ENCODE results near the gene UTP18. TPM values are rescaled to one million over a fixed set of nuclear protein-coding genes. Genes with fewer than 3 reads are reported as not detected.

Gene UTP18
- total and polyA plus RNA-seq, 2 of the 8 experiments (the other 6 are each of a cell fraction or from before 2014, with no cell fraction given): 17.9 to 85.7 TPM

DNA sequence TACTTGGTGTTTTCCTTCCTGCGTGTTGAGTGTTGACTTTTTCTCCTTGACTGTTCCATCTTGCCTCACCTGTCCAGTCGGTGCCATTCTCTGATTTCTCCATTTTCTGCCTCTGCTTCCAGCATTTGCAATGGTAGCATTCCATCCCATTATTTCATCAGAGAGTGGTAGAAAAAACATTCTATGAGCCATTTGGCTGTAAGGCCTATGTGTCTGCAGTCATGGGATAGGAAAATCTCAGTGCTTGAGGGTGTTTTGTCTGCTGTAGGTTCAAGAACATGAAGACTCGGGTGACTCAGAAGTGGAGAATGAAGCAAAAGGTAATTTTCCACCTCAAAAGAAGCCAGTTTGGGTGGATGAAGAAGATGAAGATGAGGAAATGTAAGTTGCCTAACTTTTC lies 2.7 kb downstream of the UTP18 start:
- Histone ChIP-seq H2AK5ac (ENCODE audit: low read depth, low read length) (no peak overlapping the region), H2BK15ac (ENCODE audit: low read length) (no peak overlapping the region), H3K79me1 (ENCODE audit: low read depth, low read length) (peaks cover 14% of the 10 kb centered on the region; the same call in 1 of the 2 replicates), H3K27ac (ENCODE audit: low read depth, low read length) (no peak overlapping the region), H4K5ac (ENCODE audit: insufficient read length, low read depth, low read length) (no peak overlapping the region), H3K9ac (replicated peaks in 1 of 4; ENCODE audit: extremely low read depth in 1 of 4, low read depth in 3 of 4, low read length in 3 of 4) (no peak overlapping the region), H3K14ac (ENCODE audit: insufficient read length) (no peak overlapping the region), H3K36me3 (ENCODE audit: control insufficient read depth in 2 of 4, insufficient read depth in 4 of 4, low read length in 3 of 4) (peaks cover 16 to 51% (median 22%) of the 10 kb centered on the region in 4 experiments), H3K4me3 (ENCODE audit: extremely low read depth in 1 of 4, insufficient read depth in 2 of 4, low read depth in 3 of 4, low read length in 4 of 4) (peak overlapping the region in 2 of 4 experiments; percentile 3 to 20; a peak in 1 of 8 replicates), H2BK12ac (ENCODE audit: low read depth, low read length) (no peak overlapping the region), H4K8ac (ENCODE audit: extremely low read depth, insufficient read depth, low read length) (no peak overlapping the region), H3K56ac (replicated peaks; ENCODE audit: insufficient read length, low read depth, low read length) (no peak overlapping the region), H3K79me2 (ENCODE audit: control insufficient read depth in 1 of 2, insufficient read depth in 2 of 2, low read length in 2 of 2) (peaks cover 37 to 80% of the 10 kb centered on the region in 2 experiments), H3K9me3 (ENCODE audit: insufficient read depth in 2 of 2, low read depth in 1 of 2, low read length in 1 of 2) (no peaks in the 10 kb centered on the region), H2AFZ (ENCODE audit: low read length) (no peak overlapping the region), H3K4me1 (replicated peaks in 1 of 4; ENCODE audit: control insufficient read depth in 3 of 4, insufficient read depth in 4 of 4, low read length in 3 of 4) (peaks cover 1 to 6% (median 3%) of the 10 kb centered on the region in 4 experiments; a peak in 3 of 7 replicates), H2BK20ac (ENCODE audit: low read length) (no peak overlapping the region), H2BK5ac (ENCODE audit: low read depth, low read length) (no peak overlapping the region), H3K23ac (ENCODE audit: insufficient read length) (no peak overlapping the region), H4K20me1 (replicated peaks in 1 of 2; ENCODE audit: control insufficient read depth in 1 of 2, insufficient read depth in 2 of 2, low read length in 2 of 2) (peaks cover 11 to 23% of the 10 kb centered on the region in 2 experiments), H3K23me2 (ENCODE audit: low read depth, low read length) (peaks cover 13% of the 10 kb centered on the region), H4K91ac (replicated peaks; ENCODE audit: insufficient read length, low read length) (no peak overlapping the region), H3K4me2 (ENCODE audit: insufficient read depth in 1 of 2, low read depth in 2 of 2, low read length in 2 of 2) (peak overlapping the region in 1 of 2 experiments; percentile 31; a peak in 3 of 4 replicates), H3K18ac (ENCODE audit: extremely low read depth, low read length) (no peak overlapping the region), H3K4ac (replicated peaks; ENCODE audit: insufficient read length, low read depth, low read length) (no peak overlapping the region), H3K27me3 (replicated peaks in 1 of 4; ENCODE audit: control insufficient read depth in 3 of 4, extremely low read depth in 1 of 4, insufficient read depth in 3 of 4, low read length in 3 of 4) (no peaks in the 10 kb centered on the region), H2BK120ac (replicated peaks; ENCODE audit: low read depth, low read length) (no peak overlapping the region)
- 95% methylated on average over 3 of the region's 3 CpGs; no CpG with 5 or more reads in 1 of the 2 experiments for WGBS, 2 experiments (ENCODE audit: extremely low coverage in 1 of 2, insufficient coverage in 1 of 2, insufficient read length in 1 of 2, insufficient replicate concordance in 2 of 2, low coverage in 1 of 2, low lambda C conversion rate in 2 of 2, missing lambda C conversion rate in 1 of 2)
- DNase-seq (ENCODE audit: low read depth in 1 of 2, low spot score in 2 of 2): no peak
- POLR2A ChIA-PET (ENCODE audit: partially characterized antibody): interaction anchor here (0.9 to 6.2 kb wide), 2 partner anchors 11 to 258 kb away, joined by 3 to 43 read pairs; no protein-coding TSS in a partner anchor
- CTCF ChIA-PET (ENCODE audit: partially characterized antibody): no interaction called here
- FAIRE-seq: no peak
- TF ChIP-seq, protein P1, sequence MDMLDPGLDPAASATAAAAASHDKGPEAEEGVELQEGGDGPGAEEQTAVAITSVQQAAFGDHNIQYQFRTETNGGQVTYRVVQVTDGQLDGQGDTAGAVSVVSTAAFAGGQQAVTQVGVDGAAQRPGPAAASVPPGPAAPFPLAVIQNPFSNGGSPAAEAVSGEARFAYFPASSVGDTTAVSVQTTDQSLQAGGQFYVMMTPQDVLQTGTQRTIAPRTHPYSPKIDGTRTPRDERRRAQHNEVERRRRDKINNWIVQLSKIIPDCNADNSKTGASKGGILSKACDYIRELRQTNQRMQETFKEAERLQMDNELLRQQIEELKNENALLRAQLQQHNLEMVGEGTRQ (IDR thresholded peaks at IDR 0.05; ENCODE audit: low read length): no peak
- TF ChIP-seq CHD1 (IDR thresholded peaks at IDR 0.05; ENCODE audit: low read depth, low read length): no peak
- no peak for TF ChIP-seq HDAC6 (IDR thresholded peaks at IDR 0.05; ENCODE audit: low read depth, low read length)
- no peak for TF ChIP-seq RFX5 (IDR thresholded peaks at IDR 0.05; ENCODE audit: borderline replicate concordance, low read depth, low read length)
- TF ChIP-seq SRF (IDR thresholded peaks at IDR 0.05; ENCODE audit: low read depth, low read length): no peak
- TF ChIP-seq GABPA (IDR thresholded peaks at IDR 0.05; ENCODE audit: borderline replicate concordance, insufficient read depth, low read length): no peak
- TF ChIP-seq SAP30 (IDR thresholded peaks at IDR 0.05; ENCODE audit: insufficient read depth, insufficient replicate concordance, low read length): no peak
- no peak for TF ChIP-seq TAF7 (optimal IDR thresholded peaks at IDR 0.05; ENCODE audit: borderline replicate concordance, low read depth, low read length)
- TF ChIP-seq EP300 (IDR thresholded peaks at IDR 0.05; ENCODE audit: borderline replicate concordance in 1 of 2, low read depth in 2 of 2, low read length in 2 of 2): no peak
- no peak for TF ChIP-seq CBX8 (IDR thresholded peaks at IDR 0.05; ENCODE audit: borderline replicate concordance, low read depth, low read length)
- no peak for TF ChIP-seq JUND (IDR thresholded peaks at IDR 0.05; ENCODE audit: low read length)
- no peak for TF ChIP-seq MAFK (IDR thresholded peaks at IDR 0.05; ENCODE audit: low read depth, low read length)
- TF ChIP-seq TCF12 (IDR thresholded peaks at IDR 0.05; ENCODE audit: low read depth, low read length): no peak
